Mesenteric fat pad (tissue), 1 donor: Measurements from ENCODE around the gene ZFP36. TPM values are rescaled to one million over a fixed set of nuclear protein-coding genes. Genes with fewer than 3 reads are reported as not detected.
A peak's percentile ranks its signal among the peaks of the same experiment; 100 is the strongest.
"Not testable (repeated sequence)": the region's sequence is repeated elsewhere in the genome, so short reads cannot be mapped to it uniquely, and the experiment has no call there.

Experiments
- DNase-seq: peaks from one replicate; pipeline ENCODE4 v3.0.0-alpha.2; 2020; ENCODE audit warnings: low spot score
- microRNA-seq: library from miRNA; unstranded; fragments of <30 nt; microRNA quantifications from one replicate; pipeline ENCODE4 v1.2.0, GENCODE V29; 2020; ENCODE audit warnings: borderline number of aligned reads
- total RNA-seq: library from RNA; stranded (reverse); fragmentation: NEBNext Ultra II Directional; extraction: Animal tissue kit (Norgen Biotek cat#: 25700); gene quantifications from one replicate; pipeline ENCODE4 v1.2.1, GENCODE V29; 2021
- donor health status: DM: yes; HTN: yes; CAD: no.

The ZFP36 gene
- total RNA-seq, 1 donor from 2014 or later: 1,383 TPM

DNA sequence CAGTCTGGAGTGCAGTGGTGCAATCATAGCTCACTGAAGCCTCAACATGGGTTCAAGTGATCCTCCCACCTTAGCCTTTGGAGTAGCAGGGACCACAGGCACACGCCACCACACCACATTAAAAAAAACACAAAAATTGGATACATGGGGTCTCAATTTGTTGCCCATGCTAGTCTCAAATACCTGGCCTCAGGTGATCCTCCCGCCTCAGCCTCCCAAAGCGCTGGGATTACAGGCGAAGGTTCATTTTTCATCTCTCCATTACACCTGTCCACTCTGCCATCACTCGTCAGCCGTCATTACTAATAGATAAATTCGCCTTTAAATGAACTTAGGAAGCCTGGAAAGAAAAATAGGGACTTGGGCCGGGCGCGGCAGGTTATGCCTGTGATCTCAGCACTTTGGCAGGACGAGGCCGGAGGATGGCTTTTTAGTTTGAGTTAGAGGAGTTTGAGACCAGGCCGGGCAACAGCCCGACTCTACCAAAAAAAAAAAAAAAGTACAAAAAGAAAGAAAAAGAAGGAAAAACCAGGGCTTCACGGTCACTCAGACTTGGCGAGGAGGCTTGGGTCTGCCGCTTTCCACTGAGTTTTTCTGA lies 38.0 kb downstream of the ZFP36 start:
- no peak for DNase-seq

DNA sequence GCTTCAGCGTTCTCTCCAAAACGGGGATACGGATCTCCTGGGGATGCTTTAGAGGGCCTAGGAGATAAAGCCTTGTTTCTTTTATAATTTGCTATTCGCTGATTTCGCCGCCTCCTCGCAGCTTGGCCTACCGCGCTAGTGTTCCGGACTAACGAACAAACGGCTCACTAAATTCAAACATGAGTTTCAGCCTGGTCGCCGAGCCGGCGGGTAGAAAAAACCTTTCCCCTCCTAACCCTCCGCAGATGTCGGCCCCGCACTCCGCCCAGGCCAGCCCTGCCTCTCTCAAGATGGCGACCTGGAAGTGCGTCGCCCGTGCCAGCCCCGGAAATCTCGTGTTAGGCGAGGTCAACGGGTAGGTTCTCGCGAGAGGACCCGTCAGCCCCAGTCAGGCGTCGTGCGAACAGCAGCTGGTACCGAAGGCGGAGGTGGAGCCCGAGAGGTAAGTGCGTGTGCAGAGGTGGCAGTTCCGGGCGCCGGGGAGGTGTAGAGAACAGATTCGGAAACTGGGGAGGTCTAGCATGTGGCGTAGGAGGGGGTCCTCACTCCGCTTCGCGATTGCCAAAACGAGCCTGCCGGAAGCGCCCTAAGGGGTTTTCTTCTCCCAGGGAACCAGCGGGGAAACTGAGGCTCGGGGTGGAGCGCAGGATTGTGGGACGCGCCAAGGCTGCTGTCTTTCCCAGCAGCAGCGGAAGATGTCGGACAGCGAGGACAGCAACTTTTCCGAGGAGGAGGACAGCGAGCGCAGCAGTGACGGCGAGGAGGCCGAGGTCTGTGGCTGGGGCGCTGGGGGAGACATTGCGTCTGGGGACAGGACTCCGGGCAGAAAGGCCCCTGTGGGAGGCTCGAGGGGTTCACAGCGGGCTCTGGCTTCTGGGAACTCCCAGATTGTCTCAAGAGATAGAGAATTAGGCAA lies 38.8 kb downstream of the ZFP36 start, which contains the start of gene SUPT5H:
TSS of gene SUPT5H (plus strand) at position 387 of the 916 bp plus-strand sequence. CDS start at position 696, 309 bp downstream.
- DNase-seq: peak; percentile 99

DNA sequence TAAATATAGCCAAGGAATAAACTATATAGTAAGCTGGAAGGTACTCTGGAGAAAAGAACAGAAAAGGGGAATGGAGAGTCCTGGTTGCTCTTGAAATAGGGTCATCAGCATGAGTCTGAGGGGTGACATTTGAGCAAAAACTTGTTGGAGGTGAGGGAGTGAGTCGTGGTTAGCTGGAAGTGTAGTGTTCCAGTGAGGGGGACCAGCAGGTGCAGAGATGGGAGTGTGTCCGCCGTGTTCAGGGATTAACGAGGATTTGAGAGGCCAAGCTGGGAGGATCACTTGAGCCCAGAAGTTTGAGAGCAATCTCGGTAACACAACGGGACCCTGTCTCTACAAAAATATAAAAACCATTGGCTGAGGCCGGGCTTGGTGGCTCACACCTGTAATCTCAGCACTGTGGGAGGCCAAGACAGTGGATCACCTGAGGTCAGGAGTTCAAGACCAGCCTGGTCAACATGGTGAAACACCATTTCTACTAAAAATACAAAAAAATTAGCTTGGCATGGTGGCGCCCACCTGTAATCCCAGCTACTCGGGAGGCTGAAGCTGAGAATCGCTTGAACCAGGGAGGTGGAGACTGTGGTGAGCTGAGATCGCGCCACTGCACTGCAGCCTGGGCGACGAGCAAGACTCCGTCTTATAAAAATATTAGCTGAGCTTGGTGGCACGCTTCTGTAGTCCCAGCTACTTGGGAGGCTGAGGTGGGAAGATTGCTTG lies 39.9 kb downstream of the ZFP36 start:
- DNase-seq: no peak

DNA sequence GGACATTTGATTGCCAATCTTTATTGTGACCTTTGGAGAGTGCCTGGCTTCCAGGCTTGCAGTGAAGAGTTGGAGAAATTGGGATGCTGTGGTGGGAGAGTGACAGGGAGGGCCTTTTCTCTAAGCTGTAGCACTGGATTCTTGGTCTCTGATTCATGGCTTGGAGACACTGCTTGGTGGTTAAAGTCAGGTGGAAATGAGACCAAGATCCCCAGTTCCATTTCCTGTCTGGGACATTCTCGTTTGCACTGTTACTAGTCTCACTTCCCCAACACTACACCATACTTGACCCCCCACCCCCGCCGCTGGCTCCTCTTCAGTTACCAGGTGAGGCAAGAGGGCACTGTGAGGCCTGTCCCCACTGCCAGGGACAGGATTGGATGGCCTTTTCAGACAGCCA lies 41.6 kb downstream of the ZFP36 start:
- no peak for DNase-seq

DNA sequence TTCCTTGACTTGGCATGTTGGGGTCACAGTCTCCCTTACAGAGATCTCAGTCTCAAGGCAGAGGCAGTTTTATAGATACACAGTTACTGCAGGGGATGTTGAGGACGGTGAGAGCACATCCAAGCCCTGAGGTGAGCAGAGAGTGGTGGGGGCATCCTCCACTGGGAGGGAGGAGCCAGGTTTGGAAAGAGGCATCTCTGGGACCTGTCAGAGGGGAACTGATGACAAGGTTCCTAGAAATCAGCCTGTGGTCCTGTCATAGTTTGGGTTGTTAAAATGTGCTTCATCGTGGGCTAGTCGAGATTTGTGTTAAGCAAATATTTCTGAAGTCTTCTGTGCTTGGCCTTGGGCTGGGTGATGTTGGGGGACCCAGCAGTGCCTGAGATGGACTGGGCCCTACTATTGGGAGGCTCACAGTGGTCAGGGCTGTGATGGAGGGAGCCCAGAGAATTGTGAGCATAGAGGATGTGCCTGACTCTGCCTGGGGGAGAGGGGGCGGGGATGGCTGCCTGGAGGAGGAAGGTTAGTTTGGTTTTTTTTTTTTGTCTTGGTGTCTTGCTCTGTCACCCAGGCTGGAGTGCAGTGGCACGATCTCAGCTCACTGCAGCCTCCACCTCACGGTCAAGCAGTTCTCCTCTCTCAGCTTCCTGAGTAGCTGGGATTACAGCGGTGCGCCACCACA lies 42.6 kb downstream of the ZFP36 start:
- DNase-seq: no peak

DNA sequence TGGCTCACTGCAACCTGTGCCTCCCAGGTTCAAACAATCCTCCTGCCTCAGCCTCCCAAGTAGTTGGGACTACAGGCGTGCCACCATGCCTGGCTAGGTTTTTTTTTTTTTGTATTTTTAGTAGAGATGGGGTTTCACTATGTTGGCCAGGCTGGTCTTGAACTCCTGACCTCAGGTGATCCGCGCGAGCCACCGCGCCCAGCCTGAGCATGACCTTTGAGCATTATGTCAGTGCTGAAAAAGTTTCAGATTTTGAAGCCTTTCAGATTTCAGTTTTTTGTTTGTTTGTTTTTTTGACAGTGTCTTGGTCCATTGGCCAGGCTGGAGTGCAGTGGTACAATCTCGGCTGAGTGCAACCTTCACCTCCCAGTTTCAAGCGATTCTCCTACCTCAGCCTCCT lies 44.6 kb downstream of the ZFP36 start:
- not testable (repeated sequence) for DNase-seq

Small RNAs within 50 kb of the gene (microRNA-seq; reads per million reads assigned to microRNA genes)
- gene MIR4530: not detected

Other genes starting within 250 kb of the ZFP36 start
- not detected for gene NCCRP1, start 209.9 kb upstream of the ZFP36 start, total RNA-seq
- not detected for gene SYCN, start 202.6 kb upstream of the ZFP36 start, total RNA-seq
- gene IFNL3, start 161.8 kb upstream of the ZFP36 start, total RNA-seq: not detected
- not detected for gene IFNL4, start 158.0 kb upstream of the ZFP36 start, total RNA-seq
- gene IFNL2, start 138.5 kb upstream of the ZFP36 start, total RNA-seq: not detected
- gene IFNL1, start 110.4 kb upstream of the ZFP36 start, total RNA-seq: not detected
- gene LRFN1, start 86.0 kb upstream of the ZFP36 start, total RNA-seq: 1.1 TPM
- gene GMFG, start 70.8 kb upstream of the ZFP36 start, total RNA-seq: 119 TPM
- 82.3 TPM for gene SAMD4B, start 64.4 kb upstream of the ZFP36 start, total RNA-seq
- 29.7 TPM for gene PAF1, start 15.7 kb upstream of the ZFP36 start, total RNA-seq
- gene MED29, start 15.5 kb upstream of the ZFP36 start, total RNA-seq: 34.1 TPM
- 56.4 TPM for gene PLEKHG2, start 5.8 kb downstream of the ZFP36 start, total RNA-seq
- gene RPS16, start 29.1 kb downstream of the ZFP36 start, total RNA-seq: 1,454 TPM
- 84.5 TPM for gene SUPT5H, start 38.7 kb downstream of the ZFP36 start, total RNA-seq
- 58.4 TPM for gene TIMM50, start 74.0 kb downstream of the ZFP36 start, total RNA-seq
- gene DLL3, start 92.1 kb downstream of the ZFP36 start, total RNA-seq: not detected
- gene SELENOV, start 108.3 kb downstream of the ZFP36 start, total RNA-seq: not detected
- gene EID2B, start 126.0 kb downstream of the ZFP36 start, total RNA-seq: 2.1 TPM
- 12.7 TPM for gene EID2, start 133.3 kb downstream of the ZFP36 start, total RNA-seq
- gene LGALS13, start 195.7 kb downstream of the ZFP36 start, total RNA-seq: not detected
- gene LGALS16, start 249.1 kb downstream of the ZFP36 start, total RNA-seq: not detected